H1 (cell line): Measurements from ENCODE around the gene CPED1. TPM values are rescaled to one million over a fixed set of nuclear protein-coding genes. Genes with fewer than 3 reads are reported as not detected.

ENCODE experiments used
- CTCF ChIA-PET: fragments of 300-600 bp; sonication (Branson Sonifier 250); formaldehyde crosslinking; loops from one replicate; lab custom pipeline; 2021; ENCODE audit not compliant: partially characterized antibody; lab: Charles Lee
- POLR2A ChIA-PET: fragments of 300-600 bp; sonication (Branson Sonifier 250); formaldehyde crosslinking; loops from one replicate; lab custom pipeline; 2021; ENCODE audit warnings: inconsistent platforms; ENCODE audit not compliant: partially characterized antibody; lab: Charles Lee
- DNase-seq, 2 experiments: peaks; one replicate each; pipeline versions ENCODE4 v3.0.0 to v3.0.0-alpha.2; 2010 to 2022; ENCODE audit warnings: low spot score in 2 of 2, low read depth in 1 of 2, mixed read lengths in 1 of 2
- FAIRE-seq: peaks from 2 replicates; lab custom pipeline; 2011; peaks lifted over from hg19 to GRCh38; lab: Jason Lieb, UNC
- H2AFZ ChIP-seq: 2 replicates; pipeline ENCODE4 v1.8.1; 2012; ENCODE audit warnings: low read length, inconsistent platforms
- H2AK5ac ChIP-seq: 2 replicates; pipeline ENCODE4 v1.6.1; 2013; ENCODE audit warnings: low read depth, low read length
- H2BK120ac ChIP-seq: replicated peaks from 2 replicates; pipeline ENCODE3; 2013; ENCODE audit warnings: low read depth, low read length, inconsistent platforms
- H2BK12ac ChIP-seq: 2 replicates; pipeline ENCODE4 v1.6.1; 2013; ENCODE audit warnings: low read depth, low read length
- H2BK15ac ChIP-seq: 2 replicates; pipeline ENCODE4 v1.6.1; 2013; ENCODE audit warnings: low read length
- H2BK20ac ChIP-seq: 2 replicates; pipeline ENCODE4 v1.6.1; 2013; ENCODE audit warnings: low read length
- H2BK5ac ChIP-seq: 2 replicates; pipeline ENCODE4 v1.6.1; 2013; ENCODE audit warnings: low read depth, low read length
- H3K14ac ChIP-seq: 2 replicates; pipeline ENCODE4 v1.6.1; 2013; ENCODE audit warnings: inconsistent platforms; ENCODE audit not compliant: insufficient read length
- H3K18ac ChIP-seq: 2 replicates; pipeline ENCODE4 v1.6.1; 2013; ENCODE audit warnings: low read length; ENCODE audit errors: extremely low read depth
- H3K23ac ChIP-seq: 2 replicates; pipeline ENCODE4 v1.6.1; 2013; ENCODE audit warnings: inconsistent platforms; ENCODE audit not compliant: insufficient read length
- H3K23me2 ChIP-seq: 2 replicates; pipeline ENCODE4 v1.6.1; 2013; ENCODE audit warnings: low read depth, low read length
- H3K27ac ChIP-seq: 2 replicates; pipeline ENCODE4 v1.6.1; 2011; ENCODE audit warnings: low read depth, low read length, inconsistent platforms
- H3K27me3 ChIP-seq, 4 experiments: replicated peaks in 1 of 4; 1 replicate in 1 of 4; 2 replicates in 3 of 4; pipeline versions ENCODE4 v1.6.1 to v1.8.1; 2011 to 2013; ENCODE audit warnings: low read length in 3 of 4, mild to moderate bottlenecking in 3 of 4, inconsistent platforms in 2 of 4, mixed read lengths in 2 of 4, moderate library complexity in 1 of 4; ENCODE audit not compliant: control insufficient read depth in 3 of 4, insufficient read depth in 3 of 4; ENCODE audit errors: extremely low read depth in 1 of 4
- H3K36me3 ChIP-seq, 4 experiments: 2 replicates each; pipeline versions ENCODE4 v1.6.1 to v1.8.1; 2011 to 2013; ENCODE audit warnings: mild to moderate bottlenecking in 4 of 4, low read length in 3 of 4, moderate library complexity in 2 of 4, control low read depth in 1 of 4, inconsistent platforms in 1 of 4; ENCODE audit not compliant: insufficient read depth in 4 of 4, control insufficient read depth in 2 of 4
- H3K4ac ChIP-seq: replicated peaks from 2 replicates; pipeline ENCODE3; 2013; ENCODE audit warnings: low read length, low read depth, mixed read lengths, inconsistent platforms; ENCODE audit not compliant: insufficient read length
- H3K4me1 ChIP-seq, 4 experiments: replicated peaks in 1 of 4; 1 replicate in 1 of 4; 2 replicates in 3 of 4; pipeline versions ENCODE4 v1.6.1 to v1.8.1; 2011 to 2013; ENCODE audit warnings: low read length in 3 of 4, inconsistent platforms in 2 of 4, mixed read lengths in 1 of 4; ENCODE audit not compliant: insufficient read depth in 4 of 4, control insufficient read depth in 3 of 4
- H3K4me2 ChIP-seq, 2 experiments: 2 replicates each; pipeline versions ENCODE4 v1.6.1 to v1.8.1; 2011 to 2013; ENCODE audit warnings: low read depth in 2 of 2, low read length in 2 of 2, control low read depth in 1 of 2, inconsistent platforms in 1 of 2, mild to moderate bottlenecking in 1 of 2; ENCODE audit not compliant: insufficient read depth in 1 of 2
- H3K4me3 ChIP-seq, 4 experiments: fragments of 200-600, 300-600 bp in 1 of 4; sonication (generic), shearing (Covaris generic), sonication (Bioruptor Twin) in 1 of 4; 2 replicates each; pipeline versions ENCODE4 v1.5.1 to v1.8.1; 2011 to 2016; ENCODE audit warnings: low read length in 4 of 4, low read depth in 3 of 4, control low read depth in 2 of 4, inconsistent platforms in 2 of 4, mild to moderate bottlenecking in 2 of 4, mixed read lengths in 1 of 4, moderate library complexity in 1 of 4; ENCODE audit not compliant: insufficient read depth in 2 of 4; ENCODE audit errors: extremely low read depth in 1 of 4
- H3K56ac ChIP-seq: replicated peaks from 2 replicates; pipeline ENCODE3; 2013; ENCODE audit warnings: low read depth, mild to moderate bottlenecking, mixed read lengths, low read length, inconsistent platforms; ENCODE audit not compliant: insufficient read length
- H3K79me1 ChIP-seq: 2 replicates; pipeline ENCODE4 v1.6.1; 2013; ENCODE audit warnings: low read depth, low read length, control low read depth
- H3K79me2 ChIP-seq, 2 experiments: 2 replicates each; pipeline versions ENCODE4 v1.6.1 to v1.8.1; 2012 to 2013; ENCODE audit warnings: low read length in 2 of 2, mild to moderate bottlenecking in 2 of 2, inconsistent platforms in 1 of 2; ENCODE audit not compliant: insufficient read depth in 2 of 2, control insufficient read depth in 1 of 2
- H3K9ac ChIP-seq, 4 experiments: replicated peaks in 1 of 4; 1 replicate in 1 of 4; 2 replicates in 3 of 4; pipeline versions ENCODE4 v1.6.1 to v1.8.1; 2011 to 2013; ENCODE audit warnings: low read depth in 3 of 4, low read length in 3 of 4, control low read depth in 2 of 4, mild to moderate bottlenecking in 2 of 4, moderate library complexity in 2 of 4, inconsistent platforms in 1 of 4; ENCODE audit errors: extremely low read depth in 1 of 4
- H3K9me3 ChIP-seq, 2 experiments: 2 replicates each; pipeline versions ENCODE4 v1.6.1 to v1.8.1; 2012 to 2013; ENCODE audit warnings: mild to moderate bottlenecking in 2 of 2, moderate library complexity in 2 of 2, control low read depth in 1 of 2, inconsistent platforms in 1 of 2, low read depth in 1 of 2, low read length in 1 of 2, mixed read lengths in 1 of 2; ENCODE audit not compliant: insufficient read depth in 2 of 2
- H4K20me1 ChIP-seq, 2 experiments: replicated peaks in 1 of 2; 2 replicates each; pipeline versions ENCODE3 to v1.8.1; 2011 to 2013; ENCODE audit warnings: inconsistent platforms in 2 of 2, low read length in 2 of 2, mild to moderate bottlenecking in 1 of 2; ENCODE audit not compliant: insufficient read depth in 2 of 2, control insufficient read depth in 1 of 2
- H4K5ac ChIP-seq: 2 replicates; pipeline ENCODE4 v1.6.1; 2013; ENCODE audit warnings: low read length, low read depth, mixed read lengths, inconsistent platforms; ENCODE audit not compliant: insufficient read length
- H4K8ac ChIP-seq: 2 replicates; pipeline ENCODE4 v1.8.0; 2013; ENCODE audit warnings: mild to moderate bottlenecking, moderate library complexity, low read length, inconsistent platforms; ENCODE audit not compliant: insufficient read depth; ENCODE audit errors: extremely low read depth
- H4K91ac ChIP-seq: replicated peaks from 2 replicates; pipeline ENCODE3; 2013; ENCODE audit warnings: low read length, mixed read lengths, inconsistent platforms; ENCODE audit not compliant: insufficient read length
- ATF3 ChIP-seq: IDR thresholded peaks from 2 replicates; pipeline ENCODE4 v1.6.1; 2011; ENCODE audit warnings: low read depth, mild to moderate bottlenecking, low read length; ENCODE audit not compliant: insufficient read depth
- CEBPB ChIP-seq: IDR thresholded peaks from 2 replicates; pipeline ENCODE4 v1.6.1; 2012; ENCODE audit warnings: low read depth, low read length
- CHD1 ChIP-seq: IDR thresholded peaks from 2 replicates; pipeline ENCODE4 v1.6.1; 2012; ENCODE audit warnings: low read depth, low read length, improper control_type of control experiment
- CTCF ChIP-seq, 3 experiments: IDR thresholded peaks; 1 replicate in 2 of 3; 2 replicates in 1 of 3; pipeline versions ENCODE4 v1.5.1 to v1.6.1; 2011; ENCODE audit warnings: low read length in 3 of 3, mild to moderate bottlenecking in 3 of 3, inconsistent platforms in 2 of 3, low read depth in 1 of 3, moderate library complexity in 1 of 3; ENCODE audit not compliant: insufficient read depth in 1 of 3; ENCODE audit errors: control extremely low read depth in 1 of 3
- JUND ChIP-seq: IDR thresholded peaks from 2 replicates; pipeline ENCODE4 v1.6.1; 2011; ENCODE audit warnings: mild to moderate bottlenecking, improper control_type of control experiment, low read length
- KDM1A ChIP-seq: fragments of 200-600, 300-600 bp; sonication (generic); IDR thresholded peaks from 2 replicates; pipeline ENCODE4 v1.7.1; 2016; ENCODE audit warnings: mild to moderate bottlenecking, low read length, borderline replicate concordance
- POLR2A ChIP-seq, 2 experiments: IDR thresholded peaks; 1 replicate in 1 of 2; 2 replicates in 1 of 2; pipeline ENCODE4 v1.6.1; 2011; ENCODE audit warnings: low read depth in 2 of 2, low read length in 2 of 2, mild to moderate bottlenecking in 2 of 2; ENCODE audit errors: control extremely low read depth in 1 of 2
- POU5F1 ChIP-seq: IDR thresholded peaks from 2 replicates; pipeline ENCODE4 v1.6.1; 2011; ENCODE audit warnings: low read depth, mild to moderate bottlenecking, low read length, moderate library complexity
- SIRT6 ChIP-seq: IDR thresholded peaks from one replicate; pipeline ENCODE4 v1.7.1; 2012; ENCODE audit warnings: low read length, inconsistent platforms
- SP2 ChIP-seq: IDR thresholded peaks from 2 replicates; pipeline ENCODE4 v1.6.1; 2012; ENCODE audit warnings: mild to moderate bottlenecking, low read length, inconsistent platforms
- SP4 ChIP-seq: IDR thresholded peaks from 2 replicates; pipeline ENCODE4 v1.6.1; 2012; ENCODE audit warnings: low read length, inconsistent platforms
- TBP ChIP-seq: IDR thresholded peaks from 2 replicates; pipeline ENCODE4 v1.6.1; 2011; ENCODE audit warnings: low read depth, low read length, improper control_type of control experiment
- TEAD4 ChIP-seq: IDR thresholded peaks from 2 replicates; pipeline ENCODE4 v1.6.1; 2012; ENCODE audit warnings: low read depth, low read length, inconsistent platforms, mixed read lengths
- WGBS, 2 experiments: shearing (Covaris generic) in 1 of 2; methylation state at CpG; one replicate each; pipeline versions ENCODE4 v1.1.6 to v1.1.7; 2013 to 2015; ENCODE audit warnings: low lambda C conversion rate in 2 of 2, mixed read lengths in 2 of 2, inconsistent platforms in 1 of 2, low coverage in 1 of 2, missing lambda C conversion rate in 1 of 2; ENCODE audit not compliant: insufficient replicate concordance in 2 of 2, insufficient coverage in 1 of 2, insufficient read length in 1 of 2; ENCODE audit errors: extremely low coverage in 1 of 2, missing lambda C conversion rate in 1 of 2; 5-methylcytosine and 5-hydroxymethylcytosine counted together
- polyA plus RNA-seq, 7 experiments: library from polyadenylated mRNA; depleted of rRNA in 3 of 7; stranded (reverse) in 5 of 7; unstranded in 2 of 7; fragments of >200 nt in 5 of 7; fragments of 200-250 nt in 2 of 7; gene quantifications; 1 replicate in 5 of 7; 2 replicates in 1 of 7; 4 replicates in 1 of 7; pipeline versions ENCODE4 v1.2.1 to v1.2.3, GENCODE V29; 2011 to 2013; ENCODE audit warnings: missing spikeins in 2 of 7, mixed read lengths in 2 of 7
- total RNA-seq: library from RNA; stranded (reverse); fragmentation: NEBNext Ultra II Directional; extraction: Animal tissue kit (Norgen Biotek cat#: 25700); gene quantifications from 2 replicates; pipeline ENCODE4 v1.2.1, GENCODE V29; 2021

Gene CPED1
- total and polyA plus RNA-seq, 2 of the 8 experiments (the other 6 are each of a cell fraction or from before 2014, with no cell fraction given) = 0.08 to 0.39 TPM

GRCh38 chr7:120973849-120974248 lies 14.7 kb upstream of the CPED1 start:
- no peak overlapping the region for H2AK5ac ChIP-seq
- H3K14ac ChIP-seq = no peak overlapping the region
- CTCF ChIA-PET = interaction anchor here (0.8 to 3.4 kb wide), 3 partner anchors 12 to 111 kb away, joined by 3 to 21 read pairs (median 3); no protein-coding TSS in a partner anchor
- H3K23ac ChIP-seq = no peak overlapping the region
- H4K20me1 ChIP-seq = no peaks in the 10 kb centered on the region
- H3K18ac ChIP-seq = no peak overlapping the region
- no peak for FAIRE-seq
- no peak overlapping the region for H3K4ac ChIP-seq
- no peak overlapping the region for H3K56ac ChIP-seq
- no peaks in the 10 kb centered on the region for H3K23me2 ChIP-seq
- no peaks in the 10 kb centered on the region for H3K4me1 ChIP-seq
- H2BK15ac ChIP-seq = no peak overlapping the region
- H4K5ac ChIP-seq = no peak overlapping the region
- no peaks in the 10 kb centered on the region for H3K79me1 ChIP-seq
- no peak overlapping the region for H3K4me2 ChIP-seq
- no peak overlapping the region for H3K9ac ChIP-seq
- no peaks in the 10 kb centered on the region for H3K9me3 ChIP-seq
- H3K4me3 ChIP-seq = no peak overlapping the region
- no peak overlapping the region for H4K8ac ChIP-seq
- H2BK20ac ChIP-seq = no peak overlapping the region
- no peaks in the 10 kb centered on the region for H3K79me2 ChIP-seq
- no peak overlapping the region for H2AFZ ChIP-seq
- H2BK120ac ChIP-seq = no peak overlapping the region
- no peak for DNase-seq
- H2BK5ac ChIP-seq = no peak overlapping the region
- H3K27me3 ChIP-seq = no peaks in the 10 kb centered on the region
- WGBS, 2 experiments = 95% methylated on average over 1 of the region's 1 CpG; no CpG with 5 or more reads in 1 of the 2 experiments
- POLR2A ChIA-PET = interaction anchor here (0.9 kb wide), 1 partner anchor 12 kb away, joined by 3 read pairs; no protein-coding TSS in a partner anchor
- peaks cover 6 to 56% (median 15%) of the 10 kb centered on the region in 4 experiments for H3K36me3 ChIP-seq
- no peak overlapping the region for H2BK12ac ChIP-seq
- no peak overlapping the region for H4K91ac ChIP-seq
- H3K27ac ChIP-seq = no peak overlapping the region
- no peak for TF ChIP-seq POU5F1
- TF ChIP-seq TBP = no peak
- TF ChIP-seq KDM1A = no peak
- TF ChIP-seq CEBPB = no peak
- no peak for TF ChIP-seq POLR2A (IDR thresholded peaks at IDR 0.05; ENCODE audit: control extremely low read depth in 1 of 2, low read depth in 2 of 2, low read length in 2 of 2)
- no peak for TF ChIP-seq SIRT6
- no peak for TF ChIP-seq TEAD4
- no peak for TF ChIP-seq SP4
- no peak for TF ChIP-seq CTCF (IDR thresholded peaks at IDR 0.05; ENCODE audit: control extremely low read depth in 1 of 3, insufficient read depth in 1 of 3, low read depth in 1 of 3, low read length in 3 of 3)
- no peak for TF ChIP-seq ATF3
- no peak for TF ChIP-seq CHD1
- TF ChIP-seq SP2 = no peak
- TF ChIP-seq JUND = no peak
